ENCODE measurements around the gene KMT2B.

KMT2B gene

GRCh38 chr19:35787227-35787799 lies 69.5 kb downstream of the KMT2B start:
- no peak for TF ChIP-seq CTCF (IDR thresholded peaks at IDR 0.05; ENCODE audit: low read depth, low read length)
- no peak overlapping the region for H3K4me3 ChIP-seq (ENCODE audit: low read depth, low read length)

Data from WI38 (cell line).